ENCODE results near the gene RPL13A.

- TF ChIP-seq CTCF (conservative IDR thresholded peaks at IDR 0.05; ENCODE audit: low read depth, low read length) (no peak), POLR2A (IDR thresholded peaks at IDR 0.05; ENCODE audit: low read depth, low read length) (no peak), CHD1 (IDR thresholded peaks at IDR 0.05; ENCODE audit: low read depth, low read length) (no peak), RFX5 (IDR thresholded peaks at IDR 0.05; ENCODE audit: low read depth, low read length) (no peak), RAD21 (IDR thresholded peaks at IDR 0.05; ENCODE audit: low read length) (no peak), SMC3 (IDR thresholded peaks at IDR 0.05; ENCODE audit: low read depth, low read length) (no peak), RCOR1 (IDR thresholded peaks at IDR 0.05; ENCODE audit: insufficient replicate concordance, low read length) (no peak), MAFK (IDR thresholded peaks at IDR 0.05; ENCODE audit: low read depth, low read length) (no peak), ELK1 (IDR thresholded peaks at IDR 0.05; ENCODE audit: borderline replicate concordance, low read depth, low read length) (no peak), CEBPB (IDR thresholded peaks at IDR 0.05; ENCODE audit: low read depth, low read length) (no peak)
Observed at GRCh38 chr19:49539192-49539952, 52.0 kb downstream of the RPL13A start.
